A673 (cell line): ENCODE results near the gene MFN2. TPM values are rescaled to one million over a fixed set of nuclear protein-coding genes. Genes with fewer than 3 reads are reported as not detected.

Experiments used
- BruUV-seq: library from RNA; stranded (reverse); fragments of 400-500 nt; replicated peaks from 2 replicates; lab custom pipeline; 2021; lab: Mats Ljungman, UMichigan
- CTCF ChIA-PET: fragments of 300-600 bp; sonication (Branson Sonifier 250); formaldehyde crosslinking; loops from one replicate; lab custom pipeline; 2022; ENCODE audit warnings: antibody characterized with exemption; lab: Charles Lee
- POLR2A ChIA-PET: fragments of 300-600 bp; sonication (Branson Sonifier 250); formaldehyde crosslinking; loops from one replicate; lab custom pipeline; 2022; ENCODE audit warnings: antibody characterized with exemption; ENCODE audit not compliant: low non-redundant PET; lab: Charles Lee
- DNase-seq: peaks from one replicate; pipeline ENCODE4 v3.0.0-alpha.2; 2015; ENCODE audit warnings: low spot score
- H3K27ac ChIP-seq: fragments of 200-600 bp; sonication (generic); 2 replicates; pipeline ENCODE4 v1.5.1; 2016; ENCODE audit warnings: mixed run types, low read depth, mild to moderate bottlenecking, mixed read lengths, antibody characterized with exemption, low read length; ENCODE audit not compliant: poor library complexity, severe bottlenecking
- H3K27me3 ChIP-seq: fragments of 200-600 bp; sonication (generic); replicated peaks from 2 replicates; pipeline ENCODE4 v1.6.1; 2017; ENCODE audit warnings: mixed run types, low read depth, mild to moderate bottlenecking, mixed read lengths, antibody characterized with exemption, low read length; ENCODE audit not compliant: insufficient read depth, poor library complexity
- H3K36me3 ChIP-seq: fragments of 200-600 bp; sonication (generic); 2 replicates; pipeline ENCODE4 v1.6.1; 2016; ENCODE audit warnings: mixed run types, mild to moderate bottlenecking, mixed read lengths, antibody characterized with exemption, low read length; ENCODE audit not compliant: insufficient read depth, poor library complexity, severe bottlenecking
- H3K4me1 ChIP-seq: fragments of 200-600 bp; sonication (generic); 2 replicates; pipeline ENCODE4 v1.6.1; 2017; ENCODE audit warnings: mixed run types, mild to moderate bottlenecking, mixed read lengths, antibody characterized with exemption, low read length; ENCODE audit not compliant: insufficient read depth, poor library complexity, severe bottlenecking
- H3K4me3 ChIP-seq: fragments of 200-600 bp; sonication (generic); 2 replicates; pipeline ENCODE4 v1.5.1; 2016; ENCODE audit warnings: low read depth, mixed run types, mild to moderate bottlenecking, mixed read lengths, low read length; ENCODE audit not compliant: poor library complexity, severe bottlenecking
- H3K9me3 ChIP-seq: fragments of 200-600 bp; sonication (generic); 2 replicates; pipeline ENCODE4 v1.6.1; 2016; ENCODE audit warnings: mixed run types, low read depth, mild to moderate bottlenecking, mixed read lengths, antibody characterized with exemption, low read length; ENCODE audit not compliant: poor library complexity, severe bottlenecking
- CTCF ChIP-seq: fragments of 300-800, 200-600 bp; sonication (generic); conservative IDR thresholded peaks from 2 replicates; pipeline ENCODE4 v1.5.1; 2017; ENCODE audit warnings: low read depth, mild to moderate bottlenecking, antibody characterized with exemption, low read length, moderate library complexity, mixed read lengths
- EZH2 ChIP-seq: fragments of 200-600 bp; sonication (generic); IDR thresholded peaks from 2 replicates; pipeline ENCODE4 v1.6.1; 2017; ENCODE audit warnings: borderline replicate concordance, low read depth, mild to moderate bottlenecking, mixed read lengths, antibody characterized with exemption, low read length; ENCODE audit not compliant: poor library complexity, severe bottlenecking
- intact Hi-C: fragments of 100-400 bp; cut with micrococcal nuclease; formaldehyde crosslinking; loops from one replicate; pipeline ENCODE4 v1.10.0; 2022; ENCODE audit not compliant: unreplicated experiment
- total RNA-seq: library from RNA; stranded (reverse); gene quantifications from 2 replicates; pipeline ENCODE4 v1.2.3, GENCODE V29; 2021

Gene MFN2
- total RNA-seq, 1 experiment from 2014 or later = 160 TPM

GRCh38 chr1:11946647-11947046, 33.6 kb upstream of the MFN2 start:
- POLR2A ChIA-PET = no interaction called here
- peaks cover 33% of the 10 kb centered on the region for H3K36me3 ChIP-seq
- no peak for TF ChIP-seq CTCF

GRCh38 chr1:11948822-11949458, 31.3 kb upstream of the MFN2 start:
- POLR2A ChIA-PET = no interaction called here
- BruUV-seq = no TSS peak
- CTCF ChIA-PET = no interaction called here
- DNase-seq = peak; percentile 54
- TF ChIP-seq EZH2 = no peak
- TF ChIP-seq CTCF = no peak
- peaks cover 13% of the 10 kb centered on the region for H3K4me1 ChIP-seq
- H3K27me3 ChIP-seq = no peaks in the 10 kb centered on the region
- no peak overlapping the region for H3K27ac ChIP-seq
- H3K4me3 ChIP-seq = no peak overlapping the region
- peaks cover 43% of the 10 kb centered on the region for H3K36me3 ChIP-seq
- intact Hi-C loops = no loop called here
- no peaks in the 10 kb centered on the region for H3K9me3 ChIP-seq

More at GRCh38 chr1:11946647-11947046, 33.6 kb upstream of the MFN2 start:
- Histone ChIP-seq H3K27me3 (no peaks in the 10 kb centered on the region), H3K4me1 (peaks cover 19% of the 10 kb centered on the region), H3K27ac (no peak overlapping the region), H3K4me3 (no peak overlapping the region), H3K9me3 (no peaks in the 10 kb centered on the region)
- intact Hi-C loops = no loop called here
- no peak for DNase-seq
- CTCF ChIA-PET = no interaction called here
- BruUV-seq = TSS peak; percentile 17

- intact Hi-C loops = no loop called here
- Histone ChIP-seq H3K27me3 (no peaks in the 10 kb centered on the region), H3K36me3 (peaks cover 46% of the 10 kb centered on the region), H3K27ac (no peak overlapping the region), H3K4me3 (no peak overlapping the region), H3K4me1 (no peaks in the 10 kb centered on the region), H3K9me3 (no peaks in the 10 kb centered on the region)
- ChIA-PET CTCF (no interaction called here), POLR2A (no interaction called here)
- no TSS peak for BruUV-seq
- TF ChIP-seq EZH2 (no peak), CTCF (no peak)
- no peak for DNase-seq
Observed at GRCh38 chr1:11951901-11952300, 28.3 kb upstream of the MFN2 start.
